Caki2 (cell line): ENCODE results near the gene FAT1. TPM values are rescaled to one million over a fixed set of nuclear protein-coding genes. Genes with fewer than 3 reads are reported as not detected.

Experiments
- DNase-seq: peaks from one replicate; pipeline ENCODE4 v3.0.0-alpha.2; 2015; ENCODE audit warnings: low read depth
- in situ Hi-C: cut with HindIII; loops from 2 replicates; pipeline ENCODE4 v1.10.0; 2016; ENCODE audit warnings: low sequenced_read_pairs, low pct_unique_long_range_greater_than_20kb, mixed read lengths
- total RNA-seq: library from RNA; depleted of rRNA; stranded (reverse); fragments of >200 nt; shearing (Covaris generic); gene quantifications from 2 replicates; pipeline ENCODE4 v1.2.3, GENCODE V29; 2014; ENCODE audit warnings: low replicate concordance; rRNA removed

The FAT1 gene
- total RNA-seq, 1 experiment from 2014 or later, result 107 TPM

- no peak for DNase-seq
- in situ Hi-C loops, result no loop called here
Measured at GRCh38 chr4:186566068-186566467, 157.6 kb downstream of the FAT1 start.

- in situ Hi-C loops, result no loop called here
- DNase-seq, result no peak
Measured at GRCh38 chr4:186563761-186564160, 159.9 kb downstream of the FAT1 start.

DNA sequence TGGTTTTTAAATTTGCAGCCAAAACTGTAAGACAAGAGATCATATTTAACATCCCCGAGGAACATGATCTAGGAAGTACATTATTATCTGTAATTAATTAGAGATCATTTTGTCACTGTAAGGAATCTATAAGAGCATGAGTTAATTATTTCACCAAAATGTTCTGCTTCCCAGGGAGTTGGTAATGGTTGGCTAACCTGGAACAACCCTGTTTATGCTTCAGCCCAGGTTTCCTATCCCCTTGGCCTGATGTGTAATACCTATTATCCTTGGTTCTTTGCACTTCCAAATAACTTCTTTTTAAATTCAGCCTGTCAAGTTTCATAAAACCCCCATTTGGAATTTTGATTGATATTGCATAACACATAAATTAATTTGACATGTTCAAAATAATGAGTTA lies 161.9 kb downstream of the FAT1 start:
- no peak for DNase-seq
- in situ Hi-C loops, result no loop called here

DNA sequence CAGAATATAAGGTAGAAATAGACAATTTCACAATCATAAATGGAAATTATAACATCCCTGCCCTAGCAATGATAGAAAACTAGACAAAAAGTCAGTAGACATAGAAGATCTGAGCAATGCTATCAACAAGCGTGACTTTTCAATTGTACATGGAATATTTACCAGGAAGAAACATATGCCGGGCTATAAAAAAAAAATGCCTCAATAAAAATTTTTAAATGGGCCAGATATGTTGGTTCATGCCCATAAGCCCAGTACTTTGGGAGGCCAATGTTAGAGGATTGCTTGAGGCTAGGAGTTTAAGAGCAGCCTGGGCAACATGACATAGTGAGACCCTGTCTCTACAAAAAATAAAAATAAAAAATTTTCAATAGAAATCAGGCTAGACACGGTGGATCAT lies 163.0 kb downstream of the FAT1 start:
- DNase-seq, result no peak
- in situ Hi-C loops, result no loop called here

GRCh38 chr4:186557486-186557885 lies 166.2 kb downstream of the FAT1 start:
- in situ Hi-C loops, result no loop called here
- no peak for DNase-seq

DNA sequence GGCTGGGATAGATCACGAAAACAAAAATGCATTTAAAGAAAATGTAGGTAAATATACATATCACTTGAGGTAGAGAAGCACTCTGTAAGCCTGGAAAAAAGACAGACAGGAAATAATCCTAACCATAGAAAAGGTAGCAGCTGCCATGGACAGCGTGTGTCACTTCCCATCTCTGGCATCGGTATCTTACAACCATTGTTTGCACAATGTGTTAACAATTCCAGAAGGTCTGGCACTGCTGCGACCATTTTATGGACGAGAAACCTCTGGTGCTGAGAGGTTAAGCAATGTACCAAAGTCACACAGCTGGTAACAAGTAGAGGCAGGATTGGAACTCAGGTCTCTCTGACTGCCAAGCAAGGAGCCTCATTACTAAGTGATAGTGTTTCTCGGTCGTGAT lies 166.6 kb downstream of the FAT1 start:
- DNase-seq, result no peak
- in situ Hi-C loops, result no loop called here

- peak; percentile 45 for DNase-seq
- in situ Hi-C loops, result no loop called here
Measured at GRCh38 chr4:186554914-186555827, 168.5 kb downstream of the FAT1 start, which contains the start of gene MTNR1A. MTNR1A (minus strand) TSS chr4:186555567; CDS start chr4:186555365, 202 bp downstream.

DNA sequence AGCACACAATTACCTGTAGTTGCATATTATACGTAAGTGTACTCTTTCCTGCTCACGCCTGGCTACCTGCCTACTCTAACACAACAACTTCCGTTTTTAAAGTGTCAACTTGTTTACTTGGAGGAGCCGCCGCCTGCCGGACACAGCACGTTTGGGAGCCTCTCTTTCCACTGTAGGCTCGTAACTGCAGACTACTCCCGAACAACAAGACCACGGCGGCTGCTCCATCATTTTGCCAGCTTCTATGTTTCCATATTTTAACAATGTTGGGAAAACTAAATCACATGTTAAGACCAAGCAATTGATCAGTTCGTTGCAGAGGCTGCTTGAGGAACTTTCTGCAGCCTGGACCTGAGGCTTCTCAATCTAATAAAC lies 169.1 kb downstream of the FAT1 start:
- in situ Hi-C loops, result no loop called here
- peak; percentile 26 for DNase-seq

DNA sequence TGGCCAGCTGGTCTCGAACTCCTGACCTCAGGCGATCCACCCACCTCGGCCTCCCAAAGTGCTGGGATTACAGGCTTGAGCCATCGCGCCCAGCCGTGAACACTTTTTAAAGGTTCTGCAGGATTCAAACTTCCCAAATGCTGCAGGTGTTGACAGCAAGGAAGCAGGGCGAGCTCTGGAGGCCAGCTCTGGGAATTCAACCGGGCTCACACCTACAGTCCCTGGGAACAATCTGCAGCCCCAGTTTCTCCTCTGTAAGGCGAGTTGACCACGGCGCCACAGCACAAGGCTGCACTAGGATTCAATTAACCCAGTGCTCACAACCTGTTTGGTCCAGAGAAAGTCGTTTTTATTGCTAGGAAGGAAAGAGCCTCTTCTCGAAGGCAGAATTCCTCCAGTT lies 169.9 kb downstream of the FAT1 start:
- in situ Hi-C loops, result no loop called here
- no peak for DNase-seq

DNA sequence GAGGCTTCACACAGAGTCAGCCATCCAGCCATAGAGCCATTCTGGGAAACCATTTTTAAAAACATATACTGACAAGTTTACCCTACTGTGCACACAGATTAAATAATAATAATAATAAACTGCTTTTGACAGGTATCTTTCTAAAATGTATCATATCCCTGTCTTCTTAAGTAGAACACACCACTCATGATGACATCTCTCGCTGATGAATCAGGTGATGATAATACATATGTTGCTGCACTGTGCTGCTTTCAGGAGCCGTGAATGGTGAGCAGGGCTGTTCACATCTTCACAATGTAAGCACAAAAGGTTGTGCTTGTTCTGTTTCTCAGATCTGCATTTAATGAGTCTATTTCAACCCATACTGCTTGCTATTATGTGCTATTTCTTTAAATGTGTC lies 171.8 kb downstream of the FAT1 start:
- in situ Hi-C loops, result no loop called here
- no peak for DNase-seq

DNA sequence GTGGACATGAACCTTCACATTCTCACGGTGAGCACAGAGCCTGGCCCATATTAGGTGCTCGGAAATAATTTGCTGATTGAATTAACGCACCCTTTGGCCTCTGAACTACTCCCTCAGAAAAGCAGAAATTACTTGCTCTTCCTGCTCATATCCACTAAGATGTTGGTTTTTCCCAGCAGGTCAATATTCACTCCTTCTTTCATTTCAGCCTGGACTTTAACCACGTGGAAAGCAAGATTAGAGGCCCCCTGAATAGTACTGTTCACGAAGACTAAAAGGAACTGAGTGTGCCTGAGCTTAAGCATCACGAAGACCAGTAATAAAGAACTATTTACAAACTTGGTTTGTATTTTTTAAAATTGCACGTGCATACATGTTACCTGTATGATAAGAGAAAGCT lies 178.2 kb downstream of the FAT1 start:
- no peak for DNase-seq
- in situ Hi-C loops, result no loop called here

- DNase-seq, result no peak
- in situ Hi-C loops, result no loop called here
Measured at GRCh38 chr4:186543206-186543605, 180.4 kb downstream of the FAT1 start.

DNA sequence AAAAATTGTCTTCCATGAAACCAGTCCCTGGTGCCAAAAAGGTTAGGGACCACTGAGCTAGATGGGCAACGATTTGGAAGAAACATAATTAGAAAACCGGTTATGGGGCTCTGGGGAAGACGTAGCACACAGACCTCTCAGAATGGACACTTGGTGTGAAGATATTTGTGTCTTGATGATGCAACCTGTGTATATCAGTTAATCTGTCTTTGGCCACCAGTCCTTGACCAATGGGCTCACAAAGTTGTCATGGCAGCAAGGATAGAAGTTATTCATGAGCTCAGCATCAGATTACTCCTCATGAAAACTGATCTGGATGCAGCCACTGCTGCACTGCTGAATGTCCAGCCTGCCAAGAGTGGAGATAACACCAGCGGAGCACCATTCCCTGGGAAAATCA lies 181.9 kb downstream of the FAT1 start:
- DNase-seq, result no peak
- in situ Hi-C loops, result no loop called here

- in situ Hi-C loops, result no loop called here
- no peak for DNase-seq
Measured at GRCh38 chr4:186537843-186538521, 185.7 kb downstream of the FAT1 start.

Other genes starting within 250 kb of the FAT1 start
- gene MTNR1A, start 168.3 kb downstream of the FAT1 start, total RNA-seq, result 0.20 TPM in 1 of 2 replicates, not detected in the other